Karpas-422 (cell line): ENCODE data around the gene EDARADD. TPM values are rescaled to one million over a fixed set of nuclear protein-coding genes. Genes with fewer than 3 reads are reported as not detected.
A peak's percentile ranks its signal among the peaks of the same experiment; 100 is the strongest.
"Not testable (repeated sequence)": the region's sequence is repeated elsewhere in the genome, so short reads cannot be mapped to it uniquely, and the experiment has no call there.

Source experiments
- DNase-seq: peaks from one replicate; pipeline ENCODE4 v3.0.0-alpha.2; 2015
- H2AFZ ChIP-seq: fragments of 200-600 bp; sonication (generic); 2 replicates; pipeline ENCODE4 v1.6.1; 2014; ENCODE audit warnings: antibody characterized with exemption, low read length, mixed read lengths
- H3K27ac ChIP-seq: fragments of 200-600 bp; sonication (generic); 2 replicates; pipeline ENCODE4 v1.5.1; 2014; ENCODE audit warnings: mild to moderate bottlenecking, low read length, moderate library complexity
- H3K27me3 ChIP-seq: fragments of 200-600 bp; sonication (generic); 2 replicates; pipeline ENCODE4 v1.6.1; 2014; ENCODE audit warnings: low read length, mixed read lengths
- H3K36me3 ChIP-seq: fragments of 200-600 bp; sonication (generic); 2 replicates; pipeline ENCODE4 v1.6.1; 2014; ENCODE audit warnings: low read length, mixed read lengths; ENCODE audit not compliant: insufficient read depth
- H3K4me1 ChIP-seq: fragments of 200-600 bp; sonication (generic); 2 replicates; pipeline ENCODE4 v1.6.1; 2014; ENCODE audit warnings: mild to moderate bottlenecking, low read length, mixed read lengths
- H3K4me2 ChIP-seq: fragments of 200-600 bp; sonication (generic); 2 replicates; pipeline ENCODE4 v1.6.1; 2014; ENCODE audit warnings: low read length, low read depth, mild to moderate bottlenecking; ENCODE audit not compliant: poor library complexity, severe bottlenecking
- H3K4me3 ChIP-seq: fragments of 200-600 bp; sonication (generic); 2 replicates; pipeline ENCODE4 v1.5.1; 2014; ENCODE audit warnings: mild to moderate bottlenecking, antibody characterized with exemption, low read length, mixed read lengths
- H3K79me2 ChIP-seq: fragments of 200-600 bp; sonication (generic); 2 replicates; pipeline ENCODE4 v1.6.1; 2014; ENCODE audit warnings: mild to moderate bottlenecking, low read length, mixed read lengths
- H3K9ac ChIP-seq: fragments of 200-600 bp; sonication (generic); 2 replicates; pipeline ENCODE4 v1.6.0; 2014; ENCODE audit warnings: low read length
- H3K9me2 ChIP-seq: fragments of 200-600 bp; sonication (generic), shearing (Covaris generic); replicated peaks from 2 replicates; pipeline ENCODE4 v1.6.0; 2014; ENCODE audit warnings: mild to moderate bottlenecking, low read length, moderate library complexity; ENCODE audit not compliant: insufficient read depth
- H3K9me3 ChIP-seq: fragments of 300-700, 200-600 bp; sonication (generic); 2 replicates; pipeline ENCODE4 v1.6.1; 2014; ENCODE audit warnings: low read length, mixed read lengths
- H4K20me1 ChIP-seq: fragments of 200-600 bp; sonication (generic); 2 replicates; pipeline ENCODE4 v1.6.1; 2014; ENCODE audit warnings: mild to moderate bottlenecking, antibody characterized with exemption, low read length, low read depth; ENCODE audit not compliant: insufficient read depth
- total RNA-seq: library from RNA; depleted of rRNA; stranded (reverse); fragments of >200 nt; shearing (Covaris generic); gene quantifications from 2 replicates; pipeline ENCODE4 v1.2.3, GENCODE V29; 2014; ENCODE audit warnings: low replicate concordance; rRNA removed

The EDARADD gene
- not detected in 2 replicates for total RNA-seq

DNA sequence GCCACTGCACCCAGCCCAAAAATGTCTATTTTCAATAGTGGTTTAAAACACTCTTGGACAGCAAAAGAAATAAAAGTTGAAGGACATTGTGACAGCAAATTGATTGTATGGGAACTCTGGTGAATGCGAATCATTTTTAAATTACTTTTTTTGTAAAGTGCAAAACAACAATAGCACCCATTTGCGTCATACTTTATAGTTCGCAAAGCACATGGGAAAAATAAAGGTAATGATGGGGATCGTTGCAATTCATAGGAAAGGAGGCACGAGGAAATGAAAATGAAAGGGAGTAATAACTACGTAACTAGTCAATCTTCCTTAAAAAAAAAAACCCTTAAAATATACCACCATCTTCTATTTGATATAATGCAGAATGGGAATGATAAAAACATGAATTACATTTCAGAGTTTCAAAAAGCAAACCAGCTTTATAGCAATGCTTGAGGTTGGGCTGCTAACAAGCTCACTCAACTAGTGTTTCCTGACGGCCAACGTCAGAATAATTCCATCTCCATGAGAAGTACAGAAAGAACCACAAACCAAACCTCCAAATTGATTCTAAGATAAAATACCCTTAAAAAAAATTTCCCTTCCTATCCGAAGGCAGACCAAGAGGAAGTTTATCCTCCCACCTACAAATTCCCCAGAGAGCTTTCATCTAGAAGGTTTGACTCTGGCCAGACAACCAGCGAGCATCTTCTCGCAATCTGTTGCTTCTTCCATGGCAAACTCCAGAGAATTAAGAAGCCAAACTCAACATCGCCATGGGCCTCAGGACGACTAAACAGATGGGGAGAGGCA is at the start of gene EDARADD:
TSS of gene EDARADD (plus strand) at position 606 of the 801 bp plus-strand sequence. CDS start at position 765, 159 bp downstream.
- Histone ChIP-seq H3K9me3 (no peaks in the 10 kb centered on the region), H3K9ac (no peak within 1 kb of the TSS), H3K4me1 (no peaks in the 10 kb centered on the region), H3K9me2 (no peaks in the 10 kb centered on the region), H2AFZ (no peak within 1 kb of the TSS), H3K27me3 (no peaks in the 10 kb centered on the region), H3K4me3 (no peak within 1 kb of the TSS), H3K4me2 (no peak within 1 kb of the TSS), H3K36me3 (no peaks in the 10 kb centered on the region), H3K79me2 (no peaks in the 10 kb centered on the region), H4K20me1 (no peaks in the 10 kb centered on the region), H3K27ac (no peak within 1 kb of the TSS)
- DNase-seq, result no peak

DNA sequence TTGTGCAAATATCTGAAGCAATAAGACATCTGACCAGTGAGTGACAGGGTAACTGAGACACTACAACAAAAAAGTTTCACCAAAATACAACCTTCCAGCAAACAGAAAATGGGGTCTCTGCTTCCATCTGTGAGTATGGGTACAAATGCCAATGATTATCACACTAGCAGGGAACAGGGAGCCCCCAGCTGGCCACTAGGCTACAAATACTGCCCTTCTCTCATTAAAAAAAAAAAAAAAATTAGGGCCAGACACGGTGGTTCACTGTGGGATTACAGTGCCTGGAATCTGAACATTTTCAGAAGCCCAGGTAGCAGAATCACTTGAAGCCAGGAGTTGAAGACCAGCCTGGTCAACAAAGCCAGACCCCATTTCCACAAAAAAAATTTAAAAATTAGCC is 48.4 kb upstream of the EDARADD start:
- H2AFZ ChIP-seq, result no peak overlapping the region
- no peaks in the 10 kb centered on the region for H3K9me2 ChIP-seq
- H3K9me3 ChIP-seq, result no peaks in the 10 kb centered on the region
- no peak overlapping the region for H3K9ac ChIP-seq
- no peak overlapping the region for H3K4me3 ChIP-seq
- no peak overlapping the region for H3K4me2 ChIP-seq
- no peaks in the 10 kb centered on the region for H3K79me2 ChIP-seq
- no peaks in the 10 kb centered on the region for H3K4me1 ChIP-seq
- H3K27me3 ChIP-seq, result no peaks in the 10 kb centered on the region
- H3K36me3 ChIP-seq, result no peaks in the 10 kb centered on the region
- DNase-seq, result peak; percentile 57
- H3K27ac ChIP-seq, result no peak overlapping the region
- H4K20me1 ChIP-seq, result no peaks in the 10 kb centered on the region

GRCh38 chr1:236348071-236348470 is 46.0 kb upstream of the EDARADD start:
- no peaks in the 10 kb centered on the region for H4K20me1 ChIP-seq
- no peaks in the 10 kb centered on the region for H3K9me2 ChIP-seq
- H3K4me1 ChIP-seq, result no peaks in the 10 kb centered on the region
- no peak overlapping the region for H2AFZ ChIP-seq
- H3K4me2 ChIP-seq, result no peak overlapping the region
- H3K79me2 ChIP-seq, result no peaks in the 10 kb centered on the region
- no peaks in the 10 kb centered on the region for H3K9me3 ChIP-seq
- H3K27me3 ChIP-seq, result no peaks in the 10 kb centered on the region
- H3K27ac ChIP-seq, result no peak overlapping the region
- H3K36me3 ChIP-seq, result no peaks in the 10 kb centered on the region
- no peak overlapping the region for H3K9ac ChIP-seq
- no peak for DNase-seq
- no peak overlapping the region for H3K4me3 ChIP-seq

DNA sequence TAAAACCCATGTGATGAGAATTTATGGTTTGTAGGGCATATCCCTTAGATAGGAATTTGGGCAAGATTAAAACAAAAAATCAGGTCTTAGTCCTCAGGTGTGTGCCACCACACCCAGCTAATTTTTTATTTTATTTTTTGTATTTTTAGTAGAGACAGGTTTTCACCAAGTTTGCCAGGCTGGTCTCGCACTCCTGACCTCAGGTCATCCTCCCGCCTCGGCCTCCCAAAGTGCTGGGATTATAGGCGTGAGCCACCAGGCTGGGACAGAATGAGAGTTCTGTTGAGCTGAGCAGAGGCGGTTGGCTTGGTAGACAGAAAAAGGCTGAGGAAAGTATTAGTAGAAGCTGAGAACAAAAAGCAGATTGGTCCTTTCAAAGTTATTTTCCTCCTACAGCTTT is 43.8 kb upstream of the EDARADD start:
- Histone ChIP-seq H3K79me2 (no peaks in the 10 kb centered on the region), H3K27me3 (no peaks in the 10 kb centered on the region), H3K27ac (no peak overlapping the region), H2AFZ (no peak overlapping the region), H3K36me3 (no peaks in the 10 kb centered on the region), H3K4me1 (no peaks in the 10 kb centered on the region), H3K9me2 (no peaks in the 10 kb centered on the region), H3K9me3 (no peaks in the 10 kb centered on the region), H3K4me3 (no peak overlapping the region), H3K4me2 (no peak overlapping the region), H3K9ac (no peak overlapping the region), H4K20me1 (no peaks in the 10 kb centered on the region)
- no peak for DNase-seq

- Histone ChIP-seq H3K4me2 (no peak overlapping the region), H3K4me1 (no peaks in the 10 kb centered on the region), H2AFZ (no peak overlapping the region), H3K4me3 (no peak overlapping the region), H3K36me3 (no peaks in the 10 kb centered on the region), H3K9me2 (no peaks in the 10 kb centered on the region), H3K27ac (no peak overlapping the region), H3K27me3 (no peaks in the 10 kb centered on the region), H3K9me3 (no peaks in the 10 kb centered on the region), H3K79me2 (no peaks in the 10 kb centered on the region), H4K20me1 (no peaks in the 10 kb centered on the region), H3K9ac (no peak overlapping the region)
- no peak for DNase-seq
Observed at GRCh38 chr1:236351875-236352573, 42.1 kb upstream of the EDARADD start.

- H3K79me2 ChIP-seq, H3K9me3 ChIP-seq, H3K36me3 ChIP-seq, H3K4me3 ChIP-seq, H3K9me2 ChIP-seq, H2AFZ ChIP-seq, H3K4me2 ChIP-seq, DNase-seq, H3K9ac ChIP-seq, H3K27me3 ChIP-seq, H3K4me1 ChIP-seq, H4K20me1 ChIP-seq, H3K27ac ChIP-seq: not testable (repeated sequence)
Observed at GRCh38 chr1:236352747-236353146, 41.3 kb upstream of the EDARADD start.

GRCh38 chr1:236353813-236354212 is 40.3 kb upstream of the EDARADD start:
- no peak overlapping the region for H3K9ac ChIP-seq
- no peaks in the 10 kb centered on the region for H3K79me2 ChIP-seq
- H3K4me1 ChIP-seq, result no peaks in the 10 kb centered on the region
- no peak overlapping the region for H3K4me2 ChIP-seq
- no peak overlapping the region for H3K4me3 ChIP-seq
- no peaks in the 10 kb centered on the region for H4K20me1 ChIP-seq
- no peaks in the 10 kb centered on the region for H3K36me3 ChIP-seq
- H3K9me3 ChIP-seq, result no peaks in the 10 kb centered on the region
- DNase-seq, result no peak
- no peaks in the 10 kb centered on the region for H3K27me3 ChIP-seq
- H3K9me2 ChIP-seq, result no peaks in the 10 kb centered on the region
- H3K27ac ChIP-seq, result no peak overlapping the region
- H2AFZ ChIP-seq, result no peak overlapping the region

DNA sequence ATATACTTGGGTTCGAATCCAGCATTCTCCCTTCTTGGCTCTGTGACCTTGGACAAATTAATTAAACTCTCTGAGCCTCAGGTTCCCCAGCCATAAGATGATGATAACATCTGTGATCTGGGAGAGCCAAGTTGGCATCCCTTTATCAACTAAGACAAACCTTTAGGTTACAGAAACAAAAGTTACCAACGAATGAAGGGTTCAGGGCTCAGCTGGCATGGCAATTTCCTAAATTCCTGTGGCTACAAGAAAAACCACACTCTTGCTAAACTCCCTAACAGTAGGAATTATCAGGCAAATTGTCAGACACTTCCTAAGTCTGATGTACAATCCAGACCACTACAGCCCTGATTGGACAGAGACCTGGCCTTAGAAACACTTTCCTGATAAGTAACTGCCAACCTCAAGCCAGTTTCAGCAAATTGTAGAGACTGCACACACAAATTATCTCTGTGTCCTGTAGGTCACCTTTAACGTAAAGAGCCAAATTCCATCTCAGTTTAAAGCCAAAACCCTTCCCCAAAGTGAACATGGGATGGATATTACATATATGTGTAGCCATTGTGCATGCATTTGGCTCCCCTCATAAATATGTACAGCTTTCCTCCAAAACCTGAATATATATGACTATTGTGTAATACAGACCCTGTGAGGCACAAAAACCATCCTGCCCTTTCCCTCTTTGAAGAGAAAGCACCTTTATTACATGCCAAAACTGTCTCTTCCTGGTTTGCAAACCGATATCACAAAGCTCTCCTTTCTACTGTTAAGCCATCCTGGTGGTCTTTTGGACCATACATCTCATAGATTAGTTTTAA is 39.5 kb upstream of the EDARADD start:
- Histone ChIP-seq H3K79me2 (no peaks in the 10 kb centered on the region), H3K9ac (no peak overlapping the region), H3K27me3 (no peaks in the 10 kb centered on the region), H3K27ac (no peak overlapping the region), H4K20me1 (no peaks in the 10 kb centered on the region), H3K9me2 (no peaks in the 10 kb centered on the region), H3K4me1 (no peaks in the 10 kb centered on the region), H3K4me2 (no peak overlapping the region), H2AFZ (no peak overlapping the region), H3K36me3 (no peaks in the 10 kb centered on the region), H3K9me3 (no peaks in the 10 kb centered on the region), H3K4me3 (no peak overlapping the region)
- DNase-seq, result no peak
